AG10803 (cell line): ENCODE measurements around the gene STYK1.
"Not testable (repeated sequence)": the region's sequence is repeated elsewhere in the genome, so short reads cannot be mapped to it uniquely, and the experiment has no call there.

Experiments used
- DNase-seq: peaks from one replicate; pipeline ENCODE4 v3.0.0; 2010; ENCODE audit warnings: low read depth
- H3K4me3 ChIP-seq: 2 replicates; pipeline ENCODE4 v1.5.1; 2011; ENCODE audit warnings: mild to moderate bottlenecking, low read length, control low read depth
- CTCF ChIP-seq: conservative IDR thresholded peaks from 2 replicates; pipeline ENCODE4 v1.5.1; 2011; ENCODE audit warnings: mild to moderate bottlenecking, low read length, control low read depth, inconsistent platforms

Gene STYK1

DNA sequence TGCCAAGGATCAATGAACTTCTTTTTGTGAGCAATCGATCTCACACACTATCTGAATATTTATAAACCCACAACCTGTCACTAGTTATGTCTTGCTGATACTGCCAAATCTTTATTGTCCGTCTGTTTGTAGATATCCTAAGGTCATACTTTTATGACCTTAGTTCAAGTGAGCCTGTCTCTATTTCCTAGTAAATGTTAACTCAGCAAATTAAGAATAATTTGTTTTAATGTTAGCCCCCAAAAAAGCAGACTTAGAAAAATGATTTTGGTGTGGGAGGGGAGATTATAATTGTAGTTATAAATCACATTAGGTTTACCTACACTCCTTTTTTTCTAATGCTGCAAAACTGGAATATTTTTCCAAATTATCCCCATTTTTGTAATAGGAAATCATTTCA, 9.4 kb downstream of the STYK1 start:
- no peak overlapping the region for H3K4me3 ChIP-seq
- no peak for DNase-seq
- no peak for TF ChIP-seq CTCF

GRCh38 chr12:10663869-10664268, 10.0 kb downstream of the STYK1 start:
- H3K4me3 ChIP-seq = no peak overlapping the region
- no peak for TF ChIP-seq CTCF
- DNase-seq = no peak

DNA sequence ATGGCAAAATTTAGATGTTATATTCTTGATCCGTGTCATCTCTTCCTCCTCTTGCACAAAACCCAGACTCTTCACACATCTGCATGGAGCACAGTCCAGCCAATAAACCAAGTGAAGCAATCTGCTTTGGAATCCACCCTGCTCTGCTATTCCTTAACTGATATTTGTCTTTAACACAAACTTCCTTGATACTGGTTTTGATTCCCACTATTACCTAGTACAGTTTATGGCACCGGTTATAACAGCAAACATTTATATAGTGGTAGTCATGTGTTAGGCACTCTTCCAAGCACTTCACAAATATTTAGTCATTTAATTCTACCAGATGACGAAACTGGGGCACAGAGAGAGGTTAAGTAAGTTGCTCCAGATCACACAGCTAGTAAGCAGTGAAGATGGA, 12.5 kb downstream of the STYK1 start:
- no peak overlapping the region for H3K4me3 ChIP-seq
- DNase-seq = peak; percentile 55
- no peak for TF ChIP-seq CTCF

DNA sequence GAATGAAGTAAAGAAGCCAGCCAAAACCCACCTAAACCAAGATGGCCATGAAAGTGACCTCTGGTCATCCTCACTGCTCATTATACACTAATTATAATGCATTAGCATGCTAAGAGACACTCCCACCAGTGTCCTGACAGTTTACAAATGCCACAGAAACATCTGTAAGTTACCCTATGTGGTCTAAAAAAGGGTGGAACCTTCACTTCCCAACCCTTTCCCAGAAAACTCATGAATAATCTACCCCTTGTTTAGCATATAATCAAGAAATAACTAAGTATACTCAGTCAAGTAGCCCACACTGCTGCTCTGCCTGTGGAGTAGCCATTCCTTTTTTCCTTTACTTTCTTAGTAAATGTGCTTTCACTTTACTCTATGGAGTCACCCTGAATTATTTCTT, 19.8 kb downstream of the STYK1 start:
- no peak overlapping the region for H3K4me3 ChIP-seq
- DNase-seq = no peak
- no peak for TF ChIP-seq CTCF

DNA sequence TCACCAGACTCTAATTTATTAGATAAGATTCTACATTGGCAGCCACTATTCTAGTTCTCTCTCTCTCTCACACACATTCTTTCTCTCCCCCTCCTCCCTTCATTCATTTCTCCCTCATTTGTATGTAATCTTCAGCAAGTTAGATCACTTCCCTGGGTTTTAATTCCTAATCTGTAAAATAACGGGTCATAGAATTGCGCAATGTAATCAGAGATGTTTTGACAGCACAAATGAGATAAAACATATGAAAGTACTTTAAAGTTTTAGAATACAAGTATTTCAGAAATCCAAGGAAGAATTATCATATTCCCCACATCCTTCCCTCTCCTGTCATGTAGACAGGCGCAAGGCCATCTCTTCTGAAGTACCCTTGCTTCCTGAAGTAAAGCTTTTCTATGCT, 21.7 kb downstream of the STYK1 start:
- no peak for TF ChIP-seq CTCF
- DNase-seq = no peak
- no peak overlapping the region for H3K4me3 ChIP-seq

DNA sequence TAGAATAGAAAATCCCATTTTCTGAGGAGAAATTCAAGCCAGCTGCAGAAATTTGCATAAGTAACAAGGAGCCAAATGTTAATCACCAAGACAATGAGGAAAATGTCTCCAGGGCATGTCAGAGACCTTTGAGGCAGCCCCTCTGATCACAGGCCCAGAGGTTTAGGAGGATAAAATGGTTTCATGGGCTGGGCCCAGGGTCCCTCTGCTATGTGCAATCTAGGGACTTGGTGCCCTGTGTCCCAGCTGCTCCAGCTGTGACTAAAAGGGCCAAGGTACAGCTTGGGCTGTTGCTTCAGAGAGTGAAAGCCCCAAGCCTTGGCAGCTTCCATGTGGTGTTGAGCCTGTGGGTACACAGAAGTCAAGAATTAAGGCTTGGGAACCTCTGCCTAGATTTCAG, 27.3 kb downstream of the STYK1 start:
- not testable (repeated sequence) for H3K4me3 ChIP-seq

DNA sequence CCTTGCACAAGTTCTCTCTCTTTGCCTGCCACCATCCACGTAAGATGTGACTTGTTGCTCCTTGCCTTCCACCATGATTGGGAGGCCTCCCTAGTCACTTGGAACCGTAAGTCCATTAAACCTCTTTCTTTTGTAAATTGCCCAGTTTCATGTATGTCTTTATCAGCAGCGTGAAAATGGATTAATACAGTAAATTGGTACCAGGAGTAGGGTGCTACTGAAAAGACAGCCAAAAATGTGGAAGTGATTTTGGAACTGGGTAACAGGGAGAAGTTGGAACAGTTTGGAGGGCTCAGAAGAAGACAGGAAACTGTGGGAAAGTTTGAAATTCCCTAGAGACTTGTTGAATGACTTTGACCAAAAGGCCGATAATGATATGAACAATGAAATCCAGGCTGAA, 27.9 kb downstream of the STYK1 start:
- no peak overlapping the region for H3K4me3 ChIP-seq
- DNase-seq = no peak
- no peak for TF ChIP-seq CTCF

More for the DNA sequence above, 27.3 kb downstream of the STYK1 start:
- DNase-seq = not testable (repeated sequence)
